GM21367 (cell line): ENCODE data around the gene EPS8L2.
"Not testable (repeated sequence)": the region's sequence is repeated elsewhere in the genome, so short reads cannot be mapped to it uniquely, and the experiment has no call there.

Experiments
- ATAC-seq: cut with Tn5 transposase; IDR thresholded peaks from one replicate; pipeline ENCODE4 v1.9.1; 2021; ENCODE audit not compliant: unreplicated experiment

Gene EPS8L2

GRCh38 chr11:689625-690024, 16.4 kb upstream of the EPS8L2 start:
- no peak for ATAC-seq

DNA sequence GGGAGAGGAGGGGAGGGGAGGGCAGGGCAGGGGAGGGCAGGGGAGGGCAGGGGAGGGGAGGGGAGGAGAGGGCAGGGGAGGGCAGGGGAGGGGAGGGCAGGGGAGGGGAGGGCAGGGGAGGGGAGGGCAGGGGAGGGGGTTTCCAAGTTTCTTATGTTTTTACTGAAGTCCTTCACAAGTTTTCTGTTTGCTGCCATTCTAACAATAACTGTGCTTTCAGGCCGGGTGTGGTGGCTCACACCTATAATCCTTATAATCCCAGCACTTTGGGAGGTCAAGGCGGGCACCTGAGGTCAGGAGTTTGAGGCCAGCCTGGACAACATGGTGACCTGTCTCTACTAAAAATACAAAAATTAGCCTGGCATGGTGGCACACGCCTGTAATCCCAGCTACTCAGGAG, 15.8 kb upstream of the EPS8L2 start:
- ATAC-seq: not testable (repeated sequence)

DNA sequence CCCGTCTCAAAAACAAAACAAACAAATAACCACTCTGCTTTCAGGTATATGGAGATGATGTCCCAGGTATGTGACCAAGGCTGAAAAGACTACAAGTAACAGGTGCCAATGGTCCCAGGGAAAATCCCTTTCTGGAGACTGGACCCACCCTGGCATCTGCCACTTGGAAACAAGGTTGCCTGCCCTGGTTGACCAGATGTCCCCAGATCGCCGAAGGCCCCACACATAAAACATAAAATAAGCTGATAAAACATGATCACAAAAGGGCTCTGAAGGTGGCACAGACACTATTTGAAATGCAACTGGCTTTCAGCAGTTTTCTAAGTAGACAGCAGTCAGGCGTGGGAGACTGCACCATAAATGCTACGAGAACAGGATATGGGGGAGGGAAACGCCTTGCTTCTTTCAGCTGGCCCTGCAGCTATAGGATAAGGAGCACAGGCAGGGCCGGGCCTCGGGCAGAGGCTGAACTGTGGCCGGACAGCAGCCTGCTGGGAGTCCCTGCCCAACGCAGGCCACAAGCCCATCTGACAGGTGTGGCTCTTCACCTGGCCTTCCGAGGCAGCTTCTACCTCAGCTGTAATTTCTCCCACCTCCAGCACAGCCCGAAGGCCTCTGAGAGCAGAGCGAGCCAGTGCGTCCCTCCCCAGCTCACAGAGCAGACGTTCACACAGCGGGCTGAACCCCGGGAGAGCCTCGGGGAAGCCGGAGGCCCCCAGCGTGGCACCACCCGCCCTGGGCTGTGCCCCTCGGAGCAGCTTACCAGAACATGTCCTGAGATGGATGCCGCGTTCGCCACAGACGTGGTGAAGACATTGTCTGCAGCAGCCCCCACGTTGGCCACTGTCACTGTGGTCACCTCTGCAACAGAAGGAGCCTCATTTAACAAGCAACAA, 15.0 kb upstream of the EPS8L2 start:
- no peak for ATAC-seq

DNA sequence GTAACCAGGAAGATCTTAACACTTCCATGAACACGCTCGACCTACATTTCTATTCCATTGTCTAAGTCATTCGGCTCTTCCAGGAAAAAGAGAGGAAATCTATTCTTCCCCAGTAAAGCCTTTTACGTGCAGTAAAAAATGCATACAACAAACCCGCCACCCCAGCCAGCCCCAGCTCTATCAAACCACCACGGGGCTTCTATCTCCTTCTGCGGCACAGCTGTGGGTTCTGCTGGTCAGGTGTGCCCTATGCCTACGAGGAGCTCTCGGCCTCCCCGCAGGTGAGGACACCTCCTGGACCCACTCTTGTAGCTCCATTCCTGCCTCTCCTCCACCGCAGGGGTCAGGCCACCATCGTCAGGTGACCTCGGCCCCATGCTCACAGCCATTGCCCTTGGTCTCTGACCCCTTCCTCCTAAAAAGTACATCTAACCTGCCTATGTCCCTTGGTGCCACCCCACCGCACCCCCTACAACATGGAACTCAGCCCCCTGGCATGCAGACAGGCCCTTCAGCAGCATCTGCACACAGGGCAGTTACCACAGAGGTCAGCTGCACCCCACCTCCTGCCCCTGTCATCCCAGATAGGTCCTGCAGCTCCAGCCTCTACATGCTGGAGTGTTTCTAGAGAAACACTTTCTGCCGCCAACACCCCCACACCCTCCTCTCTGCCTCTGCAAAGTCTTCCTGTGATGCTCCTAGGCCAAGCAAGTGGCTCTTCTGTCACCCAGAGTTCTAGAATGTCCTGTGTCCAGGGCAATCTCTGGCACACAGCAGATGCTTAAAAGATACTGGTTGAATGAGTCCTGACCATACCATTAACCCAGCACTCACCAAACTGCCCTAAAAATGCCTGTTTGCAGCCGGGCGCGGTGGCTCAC, 14.1 kb upstream of the EPS8L2 start:
- no peak for ATAC-seq

GRCh38 chr11:692824-693414, 13.1 kb upstream of the EPS8L2 start:
- no peak for ATAC-seq

DNA sequence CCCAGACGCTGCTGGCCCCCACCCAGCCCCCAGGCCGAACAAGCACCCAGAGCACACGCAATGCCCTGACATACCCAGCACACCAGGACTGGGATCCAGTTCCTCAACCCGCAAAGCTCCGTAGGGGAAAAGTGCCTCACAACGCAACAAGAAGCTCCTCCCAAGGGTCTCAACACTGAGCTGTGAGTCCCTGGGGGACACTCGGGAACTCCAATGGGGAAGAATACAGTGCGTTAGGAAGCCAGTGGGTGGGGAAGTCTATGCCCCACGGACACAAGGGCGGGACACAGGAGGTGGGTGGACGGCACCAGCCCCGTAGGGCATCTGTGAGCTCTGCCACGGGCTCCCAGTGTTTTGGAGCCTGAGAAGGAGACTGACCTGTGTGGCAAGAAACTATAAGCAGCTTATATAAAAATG, 12.6 kb upstream of the EPS8L2 start:
- no peak for ATAC-seq

DNA sequence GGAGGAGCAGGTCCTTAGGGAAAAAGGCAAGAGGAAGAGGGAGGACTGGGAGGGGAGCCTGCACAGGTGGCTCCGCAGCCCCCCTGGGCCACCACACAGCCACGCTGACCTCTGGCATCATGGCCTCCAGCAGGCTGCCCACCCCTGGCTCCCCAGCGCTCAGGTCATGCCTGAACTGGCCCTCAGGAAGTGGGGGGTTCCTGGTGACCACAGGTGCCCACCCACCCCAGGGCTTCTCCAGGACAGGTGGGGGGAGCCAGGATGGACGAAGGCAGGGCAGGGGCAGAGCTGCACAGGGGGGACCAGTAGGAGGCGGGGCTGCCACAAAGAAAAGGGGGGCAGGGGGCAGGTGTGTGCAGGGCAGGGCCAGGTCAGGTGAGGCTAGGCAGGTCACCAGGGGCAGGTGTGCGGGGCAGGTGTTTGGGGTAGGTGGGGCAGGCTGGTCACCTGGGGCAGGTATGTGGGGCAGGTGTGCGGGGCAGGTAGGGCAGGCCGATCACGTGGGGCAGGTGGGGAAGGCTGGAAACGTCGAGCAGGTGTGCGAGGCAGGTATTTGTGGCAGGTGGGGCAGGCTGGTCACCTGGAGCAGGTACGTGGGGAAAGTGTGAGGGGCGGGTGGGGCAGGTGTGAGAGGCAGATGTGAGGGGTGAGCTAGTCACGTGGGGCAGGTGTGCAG, 12.0 kb upstream of the EPS8L2 start:
- ATAC-seq: no peak

DNA sequence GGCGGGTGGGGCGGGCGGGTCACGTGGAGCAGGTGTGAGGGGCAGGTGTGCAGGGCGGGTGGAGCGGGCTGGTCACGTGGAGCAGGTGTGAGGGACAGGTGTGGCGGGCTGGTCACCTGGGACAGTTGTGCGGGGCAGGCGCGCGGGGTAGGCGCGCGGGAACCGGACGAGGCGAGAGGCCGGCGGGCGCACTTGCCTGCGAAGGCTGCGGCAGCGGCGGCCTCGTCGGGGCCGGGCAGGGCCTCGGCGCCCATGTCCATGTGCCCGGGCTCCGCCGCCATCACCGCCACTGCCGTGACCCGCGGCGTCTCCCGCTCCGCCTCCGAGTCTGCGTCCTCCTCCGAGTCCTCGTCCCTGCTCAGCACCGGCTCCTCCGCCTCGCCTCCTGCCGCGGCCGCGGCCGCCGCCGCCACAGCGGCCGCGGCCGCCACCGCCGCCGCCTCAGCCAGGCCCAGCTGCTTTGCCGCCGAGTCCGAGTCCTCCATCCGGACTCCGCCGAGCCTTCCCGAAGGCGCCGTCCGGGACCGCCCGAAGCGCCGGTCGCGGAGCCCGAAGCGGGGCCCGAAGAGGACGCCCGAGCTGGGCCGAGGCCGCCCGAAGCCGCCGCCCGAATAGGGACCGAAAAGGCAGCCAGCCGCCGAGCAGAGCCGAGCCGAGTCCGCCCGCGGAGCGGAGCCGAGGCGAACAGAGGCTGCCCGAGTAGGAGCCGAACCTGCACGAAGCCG, 11.3 kb upstream of the EPS8L2 start, which contains the start of gene DEAF1:
Gene DEAF1 (minus strand): TSS at position 660 of the 725 bp plus-strand sequence. CDS start 175 bp downstream, at position 485.
- peak; percentile 66 for ATAC-seq

- ATAC-seq: no peak
Measured at GRCh38 chr11:695288-695537, 10.8 kb upstream of the EPS8L2 start.

GRCh38 chr11:695538-696248, 10.3 kb upstream of the EPS8L2 start, which contains the start of gene TMEM80:
Gene TMEM80, plus strand, starts transcription at chr11:695816. Its CDS starts 12 bp downstream, at chr11:695828.
- peak; percentile 64 for ATAC-seq

GRCh38 chr11:696955-697491, 9.0 kb upstream of the EPS8L2 start:
- ATAC-seq: no peak

DNA sequence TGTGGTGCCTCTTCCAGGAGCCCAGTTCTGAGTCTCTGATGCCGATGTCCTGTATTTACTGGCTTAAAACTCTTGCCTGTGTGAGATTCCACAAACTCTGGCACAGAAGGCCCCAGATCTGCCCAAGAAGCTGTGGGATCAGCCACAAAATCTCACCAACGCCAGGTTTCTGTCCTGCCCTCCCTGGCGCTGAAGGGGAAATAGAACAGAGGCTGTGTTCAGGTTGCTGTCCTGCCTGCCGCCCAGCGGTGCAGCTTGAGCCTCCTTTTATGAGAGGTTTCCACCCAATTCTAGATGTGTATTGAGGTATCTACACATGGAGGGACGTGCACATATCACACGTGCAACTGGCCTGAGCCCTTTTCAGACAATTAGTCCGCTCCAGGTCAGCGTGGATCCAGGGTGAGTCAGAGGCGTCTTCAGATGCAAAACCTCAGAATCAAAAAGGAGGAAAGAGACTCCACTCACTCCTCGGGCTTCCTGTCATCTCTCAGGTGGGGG, 8.2 kb upstream of the EPS8L2 start:
- ATAC-seq: no peak

DNA sequence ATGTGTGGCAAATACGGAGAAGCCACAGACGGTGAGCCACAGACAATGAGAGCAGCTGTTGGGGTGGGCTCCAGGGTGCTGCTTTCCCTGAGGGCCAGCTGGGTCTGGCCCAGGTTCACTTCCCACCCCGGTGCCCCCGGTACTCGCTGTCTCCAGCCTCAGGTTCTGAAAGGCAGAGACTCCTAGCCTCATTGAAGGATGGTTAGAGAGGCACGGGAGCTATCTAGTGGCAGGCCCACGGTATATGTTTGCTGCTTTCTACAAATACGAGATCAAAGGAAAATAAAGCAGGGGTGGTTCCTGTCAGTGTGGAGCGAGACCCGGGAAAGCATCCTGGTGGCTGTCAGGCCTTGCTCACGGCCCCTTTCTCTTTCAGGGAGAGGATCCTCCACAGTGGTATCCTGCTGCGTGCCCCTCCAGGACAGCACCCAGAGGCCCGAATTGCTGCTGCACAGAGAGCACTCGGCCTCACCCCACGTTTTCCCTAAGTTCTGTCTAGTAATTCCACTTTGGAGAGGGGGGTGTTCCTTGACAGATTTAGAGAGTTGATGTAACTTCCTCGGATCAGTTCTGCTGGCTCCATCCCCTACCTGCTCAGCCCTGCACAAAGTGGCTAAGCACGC, 7.4 kb upstream of the EPS8L2 start:
- no peak for ATAC-seq

- ATAC-seq: no peak
Measured at GRCh38 chr11:699116-699508, 6.9 kb upstream of the EPS8L2 start.

- no peak for ATAC-seq
Measured at GRCh38 chr11:699753-700152, 6.3 kb upstream of the EPS8L2 start.

DNA sequence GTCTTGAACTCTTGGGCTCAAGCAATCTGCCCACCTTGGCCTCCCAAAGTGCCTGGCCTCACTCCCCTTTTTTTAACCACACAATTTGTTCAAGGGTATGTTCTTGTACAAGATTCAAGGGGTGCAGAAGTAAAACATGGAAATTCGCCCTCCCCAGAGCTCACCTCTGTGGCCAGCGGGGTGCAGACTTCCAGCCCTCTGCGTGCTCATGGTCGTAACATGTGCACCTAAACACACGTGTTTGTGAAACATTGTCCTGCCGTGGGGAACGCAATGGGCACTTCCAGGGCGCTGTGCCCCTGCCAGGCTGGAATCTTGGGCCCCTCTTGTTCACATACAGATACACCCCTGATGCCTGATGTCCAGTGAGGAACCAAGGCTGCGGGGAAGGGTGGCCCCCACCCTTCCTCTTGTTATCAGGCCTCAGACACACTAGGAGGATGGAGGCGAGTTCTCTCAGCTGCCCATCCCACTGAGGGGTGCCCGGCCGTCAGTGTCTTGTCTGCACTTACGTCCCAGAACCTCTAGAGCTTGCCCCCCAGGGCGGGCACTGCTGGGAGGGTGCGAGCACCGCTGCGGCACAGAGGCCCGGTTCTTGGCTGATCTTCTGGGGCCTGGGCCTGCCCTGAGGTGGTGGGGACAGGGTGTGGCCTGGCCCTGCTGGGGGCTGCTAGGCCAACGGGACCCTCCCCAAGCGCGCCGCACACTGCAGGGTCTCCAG, 4.1 kb upstream of the EPS8L2 start:
- ATAC-seq: no peak

DNA sequence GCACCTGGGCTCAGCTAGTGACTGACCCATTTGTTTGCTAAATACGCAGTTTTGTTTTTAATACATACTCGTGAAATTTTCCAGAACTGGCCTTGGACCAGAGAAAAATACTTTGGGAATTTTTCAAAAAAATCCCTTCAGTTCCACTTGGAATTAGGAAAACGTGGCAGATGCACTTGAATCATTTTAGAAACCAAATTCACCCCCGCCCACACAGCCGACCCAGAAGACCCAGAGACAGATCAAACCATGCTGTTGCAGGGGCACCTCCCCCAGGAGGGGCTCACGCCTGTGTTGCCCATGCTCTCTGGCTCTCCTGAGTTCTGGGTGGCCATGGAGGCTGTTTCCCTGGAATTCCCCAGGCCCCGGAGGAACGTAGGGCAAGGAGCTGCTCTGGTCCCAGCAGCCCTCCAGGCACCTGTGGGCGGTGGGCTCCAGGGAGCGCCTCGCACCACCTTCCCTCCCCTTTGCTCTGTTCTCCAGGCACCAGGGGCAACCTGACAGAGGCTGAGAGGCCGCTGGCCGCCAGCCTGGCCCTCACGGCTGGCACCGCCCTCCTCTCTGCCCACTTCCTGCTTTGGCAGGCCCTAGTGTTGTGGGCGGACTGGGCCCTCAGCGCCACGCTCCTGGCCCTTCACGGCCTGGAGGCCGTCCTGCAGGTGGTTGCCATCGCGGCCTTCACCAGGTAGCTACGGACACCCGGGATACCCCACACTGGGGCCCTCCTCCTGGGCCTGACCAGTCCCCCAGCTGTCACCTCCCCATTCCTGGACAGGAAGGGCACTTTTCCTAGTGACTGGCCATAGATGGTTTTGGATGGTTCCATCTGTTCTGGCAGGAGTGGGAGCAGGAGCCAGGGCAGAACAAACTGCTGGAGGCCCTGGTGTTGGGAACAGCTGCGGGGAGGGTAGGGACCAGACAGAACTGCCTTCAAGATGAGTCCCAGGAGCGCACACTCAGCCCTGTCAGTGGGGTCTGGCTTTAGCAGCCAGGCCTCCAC, 3.3 kb upstream of the EPS8L2 start:
- no peak for ATAC-seq
